ENCODE measurements around the gene HNRNPL.
"Not testable (repeated sequence)": the region's sequence is repeated elsewhere in the genome, so short reads cannot be mapped to it uniquely, and the experiment has no call there.

Gene HNRNPL

GRCh38 chr19:38869160-38869835 is 19.5 kb upstream of the HNRNPL start:
- DNase-seq = no peak

- no peak for DNase-seq
Observed at GRCh38 chr19:38868551-38868950, 18.8 kb upstream of the HNRNPL start.

- DNase-seq = no peak
Observed at GRCh38 chr19:38867171-38867780, 17.5 kb upstream of the HNRNPL start.

DNA sequence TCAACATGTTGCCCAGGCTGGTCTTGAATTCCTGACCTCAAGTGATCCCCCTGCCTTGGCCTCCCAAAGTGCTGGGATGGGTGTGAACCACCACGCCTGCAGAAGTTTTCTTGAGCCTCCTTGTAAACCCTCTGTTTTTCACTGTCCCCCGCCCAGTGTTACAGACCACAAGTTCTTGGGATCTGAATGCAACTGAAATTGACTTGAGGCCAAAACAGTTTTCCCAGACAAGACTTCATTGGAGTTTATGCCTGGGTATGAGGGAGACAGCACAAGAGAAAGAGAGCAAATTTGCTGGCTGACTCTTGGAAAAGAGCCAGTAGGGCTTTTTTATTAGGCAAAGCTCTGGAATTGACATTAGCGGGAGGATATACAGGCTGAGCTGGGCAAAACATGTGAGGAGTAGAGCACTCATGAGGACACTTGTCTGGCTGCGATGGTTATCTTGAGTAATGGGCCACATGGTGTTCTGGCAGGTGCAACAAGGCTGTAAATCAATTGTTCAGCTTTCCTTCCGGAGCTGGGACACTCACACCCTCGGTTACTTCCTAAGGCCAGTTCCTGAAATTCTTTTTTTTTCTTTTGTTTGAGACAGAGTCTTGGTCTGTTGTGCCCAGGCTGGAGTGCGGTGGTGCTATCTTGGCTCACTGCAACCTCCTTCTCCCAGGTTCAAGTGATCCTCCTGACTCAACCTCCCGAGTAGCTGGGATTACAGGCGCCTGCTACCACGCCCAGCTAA is 12.7 kb upstream of the HNRNPL start:
- peak; percentile 36 for DNase-seq

- DNase-seq = no peak
Observed at GRCh38 chr19:38861368-38861767, 11.6 kb upstream of the HNRNPL start.

GRCh38 chr19:38859631-38860204 is 9.9 kb upstream of the HNRNPL start:
- DNase-seq = not testable (repeated sequence)

DNA sequence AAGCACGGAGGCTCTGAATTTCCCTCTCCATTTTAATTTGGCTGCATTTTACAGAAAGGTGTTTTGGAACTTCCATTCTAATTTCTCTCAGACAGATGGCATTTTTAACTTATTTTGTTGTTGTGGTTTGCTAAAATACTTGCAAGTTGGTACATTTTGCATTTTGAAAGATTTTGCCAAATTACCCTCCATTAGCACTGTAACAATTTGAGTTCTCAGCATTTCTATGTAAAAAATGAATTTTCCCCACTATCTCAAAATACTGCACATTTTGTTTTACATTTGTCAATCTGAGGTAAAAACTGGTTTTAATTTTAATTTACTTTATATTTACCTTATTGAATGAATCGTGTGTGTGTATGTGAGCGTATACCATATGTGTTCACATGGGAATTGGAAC is 7.0 kb upstream of the HNRNPL start:
- no peak for DNase-seq

GRCh38 chr19:38855751-38856150 is 6.0 kb upstream of the HNRNPL start:
- DNase-seq = not testable (repeated sequence)

DNA sequence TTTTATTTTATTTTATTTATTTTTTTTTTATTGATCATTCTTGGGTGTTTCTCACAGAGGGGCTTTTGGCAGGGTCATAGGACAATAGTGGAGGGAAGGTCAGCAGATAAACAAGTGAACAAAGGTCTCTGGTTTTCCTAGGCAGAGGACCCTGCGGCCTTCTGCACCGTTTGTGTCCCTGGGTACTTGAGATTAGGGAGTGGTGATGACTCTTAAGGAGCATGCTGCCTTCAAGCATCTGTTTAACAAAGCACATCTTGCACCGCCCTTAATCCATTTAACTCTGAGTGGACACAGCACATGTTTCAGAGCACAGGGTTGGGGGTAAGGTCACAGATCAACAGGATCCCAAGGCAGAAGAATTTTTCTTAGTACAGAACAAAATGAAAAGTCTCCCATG is 5.2 kb upstream of the HNRNPL start:
- DNase-seq = not testable (repeated sequence)

GRCh38 chr19:38853214-38853613 is 3.4 kb upstream of the HNRNPL start:
- DNase-seq = no peak

DNA sequence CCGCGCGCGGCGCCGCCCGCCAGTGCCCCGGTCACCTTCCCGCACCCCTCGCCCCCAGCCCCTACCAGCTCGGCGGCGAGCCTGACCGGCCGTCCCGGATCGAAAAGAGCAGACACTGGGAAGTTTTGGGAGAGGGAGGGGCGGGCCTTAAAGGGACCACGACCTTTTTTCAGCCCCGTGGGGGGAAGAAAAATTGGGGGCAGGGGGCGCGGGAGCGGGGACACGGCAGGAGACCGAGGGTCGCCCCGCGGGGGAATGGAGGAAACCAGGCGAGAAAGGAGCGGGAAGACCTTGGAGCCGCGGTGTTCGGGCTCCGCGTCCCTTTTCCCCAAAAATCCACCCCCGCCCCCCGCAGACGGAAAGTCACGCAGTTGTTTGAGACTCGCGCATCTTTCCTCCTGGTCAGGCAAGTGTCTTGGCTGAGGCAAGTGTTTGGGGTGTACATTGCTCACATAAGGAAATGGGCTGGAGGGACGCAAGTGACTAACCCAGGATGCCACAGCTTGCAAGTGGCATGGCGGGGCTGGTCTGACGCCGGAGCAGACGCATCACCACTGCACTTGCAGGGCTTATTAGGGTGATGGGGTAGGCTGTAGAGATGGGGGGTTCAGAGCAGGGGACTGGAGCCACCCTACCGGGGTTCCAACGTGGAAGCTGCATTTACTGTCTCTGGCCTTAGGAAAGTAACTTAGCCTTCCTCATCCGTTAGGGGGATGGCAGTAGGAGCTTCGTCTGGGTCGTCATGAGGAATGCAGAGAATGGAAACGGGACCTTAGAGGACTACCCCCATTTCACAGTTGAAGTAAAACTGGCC is 2.7 kb upstream of the HNRNPL start:
- DNase-seq = no peak

DNA sequence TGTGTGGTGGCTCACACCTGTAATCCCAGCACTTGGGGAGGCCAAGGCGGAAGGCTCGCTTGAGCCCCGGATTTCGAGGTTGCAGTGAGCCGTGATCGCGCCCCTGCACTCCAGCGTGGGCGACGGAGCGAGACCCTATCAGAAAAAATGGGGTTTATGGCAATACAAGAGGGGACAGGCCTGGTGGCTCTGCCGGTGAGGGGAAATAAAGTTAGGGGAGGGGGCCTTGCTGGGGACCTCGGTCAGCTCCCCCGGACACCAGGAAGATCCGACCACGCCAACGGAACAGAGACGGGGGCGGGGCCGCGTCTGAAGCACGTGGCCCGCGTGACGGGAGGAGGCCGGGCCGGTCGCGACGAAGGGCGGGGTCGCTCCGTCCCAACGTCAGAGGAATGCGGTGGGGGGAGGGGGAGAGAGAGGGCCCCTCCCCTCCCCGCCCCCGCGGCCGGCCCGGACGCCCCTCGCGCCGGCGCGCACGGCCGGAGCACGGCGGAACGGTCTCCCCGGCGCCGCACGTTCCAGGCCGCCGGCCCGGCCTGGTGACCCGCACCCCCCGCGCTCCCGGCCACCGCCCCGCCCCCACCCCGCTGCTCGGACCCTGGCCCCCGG is 1.9 kb upstream of the HNRNPL start:
- DNase-seq = peak; percentile 77

GRCh38 chr19:38850976-38851621 is 1.3 kb upstream of the HNRNPL start:
- no peak for DNase-seq

GRCh38 chr19:38850436-38850975 is 720 bp upstream of the HNRNPL start:
- DNase-seq = peak; percentile 100

DNA sequence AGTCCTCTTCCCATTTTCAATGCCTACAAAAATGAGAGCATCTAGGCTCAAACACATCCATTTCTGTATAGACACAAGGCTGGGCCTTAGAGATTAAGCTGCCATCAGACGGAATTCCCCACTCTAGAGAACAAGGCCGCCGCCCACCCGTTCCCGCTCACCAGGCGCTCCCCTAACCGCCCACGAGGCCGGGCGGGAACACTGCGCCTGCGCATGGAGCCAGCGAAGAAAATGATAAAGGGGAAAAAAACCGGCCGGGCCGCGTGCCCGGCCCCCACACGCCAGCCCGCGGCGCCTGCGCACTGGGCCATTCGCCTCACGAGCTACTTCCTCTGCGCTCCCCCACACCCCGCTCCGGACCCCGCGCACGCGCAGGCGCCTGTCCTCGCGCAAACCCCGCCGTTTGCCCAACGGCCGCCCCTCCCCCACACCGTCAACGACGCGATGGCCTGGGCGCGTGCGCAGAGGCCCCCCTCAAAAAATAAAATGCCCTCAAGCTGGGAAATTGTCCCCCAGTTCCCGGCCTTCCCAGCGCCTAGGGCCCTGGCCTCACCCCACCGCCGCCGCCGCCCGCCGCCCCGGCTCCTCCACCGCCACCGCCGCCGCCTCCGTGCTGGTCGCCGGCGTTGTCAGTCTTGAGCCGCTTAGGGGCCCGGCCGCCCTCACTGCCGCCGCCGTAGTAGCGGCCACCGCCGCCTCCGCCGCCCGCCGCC is 483 bp downstream of the HNRNPL start:
- DNase-seq = peak; percentile 75

DNA sequence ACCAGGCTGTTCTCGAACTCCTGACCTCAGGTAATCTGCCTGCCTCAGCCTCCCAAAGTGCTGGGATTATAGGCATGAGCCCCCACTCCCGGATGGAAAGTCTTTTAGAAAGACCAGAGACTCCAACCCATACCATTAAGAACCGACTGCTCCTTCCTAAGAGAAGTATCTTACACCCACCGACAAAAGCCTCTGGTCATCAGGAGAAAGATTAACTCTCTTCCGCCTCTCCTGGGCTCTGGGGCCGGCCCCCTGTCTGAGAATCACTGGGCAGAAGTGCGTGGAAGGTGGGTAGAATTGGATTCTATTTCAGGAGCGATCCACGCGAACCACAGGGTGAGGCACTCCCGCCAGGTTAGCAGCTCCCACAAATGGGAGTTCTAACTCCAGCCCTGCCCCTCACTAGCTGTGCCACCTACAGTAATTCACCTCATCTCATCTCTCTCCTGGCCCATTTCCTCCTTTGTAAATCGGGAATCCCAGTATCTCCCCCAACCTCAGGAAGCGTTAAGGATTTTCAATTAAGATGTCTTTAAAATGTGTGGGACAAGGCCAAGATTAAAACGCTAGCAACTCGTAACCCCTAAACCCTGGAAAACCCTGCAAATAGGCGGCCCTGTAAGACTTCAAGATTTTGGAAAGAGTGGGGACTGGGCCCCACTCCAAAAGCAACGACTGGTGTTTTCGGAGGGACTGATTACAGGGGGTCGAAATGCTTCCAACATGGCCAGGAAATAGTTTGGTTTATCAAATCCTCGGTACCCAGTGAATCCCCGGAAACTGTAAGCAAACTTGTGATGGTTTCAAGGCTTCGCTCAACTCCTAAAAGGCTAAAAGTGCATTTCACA is 1.3 kb downstream of the HNRNPL start:
- no peak for DNase-seq

GRCh38 chr19:38846097-38846496 is 3.7 kb downstream of the HNRNPL start:
- DNase-seq = no peak

DNA sequence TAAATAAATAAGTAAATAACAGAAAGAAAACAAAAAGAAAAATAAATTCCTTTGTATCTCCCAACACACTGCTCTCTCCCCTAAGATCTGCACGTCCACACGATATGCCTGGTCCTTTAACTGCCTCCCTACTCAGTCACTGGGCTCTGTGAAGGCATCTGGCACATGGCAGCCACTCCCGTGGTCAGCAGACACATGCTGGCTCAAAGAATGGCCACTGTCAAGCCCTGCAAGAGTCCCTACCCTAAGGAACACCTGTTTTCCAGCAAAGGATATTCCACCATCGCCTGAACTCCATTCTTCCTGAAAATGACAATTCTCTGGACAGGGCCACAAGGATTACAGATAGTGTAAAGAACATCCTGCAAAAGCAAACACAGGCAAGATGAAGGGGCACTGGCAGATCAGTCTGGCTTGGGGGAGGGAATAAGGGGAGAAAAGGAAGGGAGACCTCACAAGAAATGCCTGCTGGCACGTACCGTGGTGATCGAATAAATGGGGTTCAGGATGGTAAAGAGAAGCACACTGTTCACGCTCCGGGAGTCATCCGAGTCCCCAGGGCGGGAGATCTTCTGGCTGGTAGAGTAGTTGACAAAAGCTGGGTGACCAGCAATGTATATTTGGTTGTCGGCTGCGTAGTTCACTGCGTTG is 4.3 kb downstream of the HNRNPL start:
- no peak for DNase-seq

GRCh38 chr19:38844093-38844686 is 5.6 kb downstream of the HNRNPL start:
- no peak for DNase-seq
